Sigmoid colon (tissue), 4 donors: ENCODE measurements around the gene ADARB2.

Experiments
- EP300 ChIP-seq, 4 donors: sonication (generic); formaldehyde crosslinking; IDR thresholded peaks; one replicate each; pipeline ENCODE4 v1.6.1; 2017; ENCODE audit warnings: antibody characterized with exemption in 4 of 4
- POLR2A ChIP-seq, 2 donors: fragments of 450-650 bp; IDR thresholded peaks; one replicate each; pipeline ENCODE4 v1.6.1; 2016; ENCODE audit warnings: antibody characterized with exemption in 2 of 2, mild to moderate bottlenecking in 2 of 2, moderate library complexity in 2 of 2
- POLR2AphosphoS5 ChIP-seq, 4 donors: sonication (generic); formaldehyde crosslinking; IDR thresholded peaks; one replicate each; pipeline ENCODE4 v1.6.1; 2017; ENCODE audit warnings: antibody characterized with exemption in 4 of 4
- TF ChIP-seq, protein P1 (sequence below), 4 experiments: fragments of 450-650 bp in 3 of 4; fragments of 200-600 bp in 1 of 4; IDR thresholded peaks; one replicate each; pipeline ENCODE4 v1.5.1; 2016 to 2019; ENCODE audit warnings: antibody characterized with exemption in 4 of 4, mild to moderate bottlenecking in 3 of 4, moderate library complexity in 2 of 4

- TF ChIP-seq POLR2A (IDR thresholded peaks at IDR 0.05) (no peak), POLR2AphosphoS5 (IDR thresholded peaks at IDR 0.05) (no peak), EP300 (IDR thresholded peaks at IDR 0.05) (no peak)
- TF ChIP-seq, protein P1, sequence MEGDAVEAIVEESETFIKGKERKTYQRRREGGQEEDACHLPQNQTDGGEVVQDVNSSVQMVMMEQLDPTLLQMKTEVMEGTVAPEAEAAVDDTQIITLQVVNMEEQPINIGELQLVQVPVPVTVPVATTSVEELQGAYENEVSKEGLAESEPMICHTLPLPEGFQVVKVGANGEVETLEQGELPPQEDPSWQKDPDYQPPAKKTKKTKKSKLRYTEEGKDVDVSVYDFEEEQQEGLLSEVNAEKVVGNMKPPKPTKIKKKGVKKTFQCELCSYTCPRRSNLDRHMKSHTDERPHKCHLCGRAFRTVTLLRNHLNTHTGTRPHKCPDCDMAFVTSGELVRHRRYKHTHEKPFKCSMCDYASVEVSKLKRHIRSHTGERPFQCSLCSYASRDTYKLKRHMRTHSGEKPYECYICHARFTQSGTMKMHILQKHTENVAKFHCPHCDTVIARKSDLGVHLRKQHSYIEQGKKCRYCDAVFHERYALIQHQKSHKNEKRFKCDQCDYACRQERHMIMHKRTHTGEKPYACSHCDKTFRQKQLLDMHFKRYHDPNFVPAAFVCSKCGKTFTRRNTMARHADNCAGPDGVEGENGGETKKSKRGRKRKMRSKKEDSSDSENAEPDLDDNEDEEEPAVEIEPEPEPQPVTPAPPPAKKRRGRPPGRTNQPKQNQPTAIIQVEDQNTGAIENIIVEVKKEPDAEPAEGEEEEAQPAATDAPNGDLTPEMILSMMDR (IDR thresholded peaks at IDR 0.05): no peak
These were observed 166.8 kb downstream of the ADARB2 start for GRCh38 chr10:1570416-1571051.
